GM19193 (cell line): ENCODE data around the gene MGP.

Source experiments
- POLR2A ChIP-seq: IDR thresholded peaks from 4 replicates; pipeline ENCODE4 v1.6.1; 2011; ENCODE audit not compliant: insufficient read depth, insufficient read length; ENCODE audit errors: extremely low read depth

The MGP gene

GRCh38 chr12:14853961-14854360 is 31.7 kb downstream of the MGP start:
- TF ChIP-seq POLR2A: no peak

GRCh38 chr12:14852880-14853279 is 32.8 kb downstream of the MGP start:
- TF ChIP-seq POLR2A: no peak

GRCh38 chr12:14850929-14851663 is 34.6 kb downstream of the MGP start:
- no peak for TF ChIP-seq POLR2A

- TF ChIP-seq POLR2A: no peak
Measured at GRCh38 chr12:14849661-14850060, 36.0 kb downstream of the MGP start.

GRCh38 chr12:14846876-14847580 is 38.6 kb downstream of the MGP start:
- TF ChIP-seq POLR2A: no peak

GRCh38 chr12:14846042-14846587 is 39.5 kb downstream of the MGP start:
- TF ChIP-seq POLR2A: no peak

GRCh38 chr12:14845350-14845750 is 40.3 kb downstream of the MGP start:
- no peak for TF ChIP-seq POLR2A

- no peak for TF ChIP-seq POLR2A
Measured at GRCh38 chr12:14844401-14844800, 41.3 kb downstream of the MGP start.

GRCh38 chr12:14843425-14843887 is 42.2 kb downstream of the MGP start, which contains the start of gene ART4:
TSS of gene ART4 (minus strand) at chr12:14843526. CDS start at chr12:14843113, 413 bp downstream.
- TF ChIP-seq POLR2A: no peak

- no peak for TF ChIP-seq POLR2A
Measured at GRCh38 chr12:14842315-14842714, 43.3 kb downstream of the MGP start.

GRCh38 chr12:14841761-14842160 is 43.9 kb downstream of the MGP start:
- no peak for TF ChIP-seq POLR2A

- TF ChIP-seq POLR2A: no peak
Measured at GRCh38 chr12:14840616-14841015, 45.0 kb downstream of the MGP start.

- no peak for TF ChIP-seq POLR2A
Measured at GRCh38 chr12:14839262-14839661, 46.4 kb downstream of the MGP start.

GRCh38 chr12:14836336-14837210 is 49.1 kb downstream of the MGP start:
- TF ChIP-seq POLR2A: no peak

GRCh38 chr12:14834509-14834908 is 51.1 kb downstream of the MGP start:
- no peak for TF ChIP-seq POLR2A
